Stimulated activated CD4-positive, alpha-beta T cell treated with anti-CD3 and anti-CD28 coated beads, Interleukin-1b, Interleukin-23, amount 100 ng/mL, for 24 hours (primary cell): ENCODE results near the gene AGTPBP1.
A peak's percentile ranks its signal among the peaks of the same experiment; 100 is the strongest.
"Not testable (repeated sequence)": the region's sequence is repeated elsewhere in the genome, so short reads cannot be mapped to it uniquely, and the experiment has no call there.

Source experiments
- DNase-seq, 4 experiments: peaks; one replicate each; pipeline ENCODE4 v3.0.0-alpha.2; 2020; ENCODE audit warnings: low read depth in 4 of 4, low spot score in 1 of 4

The AGTPBP1 gene

GRCh38 chr9:85723215-85723614 lies 18.5 kb downstream of the AGTPBP1 start:
- peak in 2 of 4 experiments; percentile 14 to 19 for DNase-seq

- DNase-seq, result not testable (repeated sequence)
These were observed 22.3 kb downstream of the AGTPBP1 start for GRCh38 chr9:85719411-85719810.

GRCh38 chr9:85717818-85718217 lies 23.9 kb downstream of the AGTPBP1 start:
- DNase-seq, result not testable (repeated sequence)

- no peak for DNase-seq
These were observed 24.5 kb downstream of the AGTPBP1 start for GRCh38 chr9:85717220-85717619.

- DNase-seq, result no peak
These were observed 25.5 kb downstream of the AGTPBP1 start for GRCh38 chr9:85716031-85716877.

GRCh38 chr9:85715587-85715986 lies 26.2 kb downstream of the AGTPBP1 start:
- DNase-seq, result no peak

GRCh38 chr9:85713897-85714296 lies 27.9 kb downstream of the AGTPBP1 start:
- no peak for DNase-seq

GRCh38 chr9:85704744-85705143 lies 37.0 kb downstream of the AGTPBP1 start:
- DNase-seq, result no peak

GRCh38 chr9:85703398-85703797 lies 38.4 kb downstream of the AGTPBP1 start:
- no peak for DNase-seq

GRCh38 chr9:85702726-85703289 lies 38.9 kb downstream of the AGTPBP1 start:
- DNase-seq, result no peak

- DNase-seq, result no peak
These were observed 39.6 kb downstream of the AGTPBP1 start for GRCh38 chr9:85702191-85702590.

- no peak for DNase-seq
These were observed 41.4 kb downstream of the AGTPBP1 start for GRCh38 chr9:85700330-85700729.

- no peak for DNase-seq
These were observed 53.4 kb downstream of the AGTPBP1 start for GRCh38 chr9:85688361-85688760.

- DNase-seq, result no peak
These were observed 56.7 kb downstream of the AGTPBP1 start for GRCh38 chr9:85685081-85685480.

- DNase-seq, result no peak
These were observed 65.0 kb downstream of the AGTPBP1 start for GRCh38 chr9:85676790-85677189.

GRCh38 chr9:85667374-85667773 lies 74.4 kb downstream of the AGTPBP1 start:
- no peak for DNase-seq

GRCh38 chr9:85666086-85666485 lies 75.7 kb downstream of the AGTPBP1 start:
- DNase-seq, result no peak

- no peak for DNase-seq
These were observed 79.2 kb downstream of the AGTPBP1 start for GRCh38 chr9:85662573-85662972.

GRCh38 chr9:85658716-85659115 lies 83.0 kb downstream of the AGTPBP1 start:
- no peak for DNase-seq

- DNase-seq, result no peak
These were observed 88.6 kb downstream of the AGTPBP1 start for GRCh38 chr9:85653153-85653552.

GRCh38 chr9:85647571-85647970 lies 94.2 kb downstream of the AGTPBP1 start:
- DNase-seq, result no peak

GRCh38 chr9:85645909-85646627 lies 95.7 kb downstream of the AGTPBP1 start:
- no peak for DNase-seq
